ENCODE results near the gene AP4M1. TPM values are rescaled to one million over a fixed set of nuclear protein-coding genes. Genes with fewer than 3 reads are reported as not detected.

Gene AP4M1
- total RNA-seq, 1 donor from 2014 or later: 19.7 TPM

- DNase-seq: no peak
Observed at GRCh38 chr7:100087055-100087750, 14.2 kb upstream of the AP4M1 start.

- DNase-seq: no peak
Observed at GRCh38 chr7:100088095-100088620, 13.3 kb upstream of the AP4M1 start.

DNA sequence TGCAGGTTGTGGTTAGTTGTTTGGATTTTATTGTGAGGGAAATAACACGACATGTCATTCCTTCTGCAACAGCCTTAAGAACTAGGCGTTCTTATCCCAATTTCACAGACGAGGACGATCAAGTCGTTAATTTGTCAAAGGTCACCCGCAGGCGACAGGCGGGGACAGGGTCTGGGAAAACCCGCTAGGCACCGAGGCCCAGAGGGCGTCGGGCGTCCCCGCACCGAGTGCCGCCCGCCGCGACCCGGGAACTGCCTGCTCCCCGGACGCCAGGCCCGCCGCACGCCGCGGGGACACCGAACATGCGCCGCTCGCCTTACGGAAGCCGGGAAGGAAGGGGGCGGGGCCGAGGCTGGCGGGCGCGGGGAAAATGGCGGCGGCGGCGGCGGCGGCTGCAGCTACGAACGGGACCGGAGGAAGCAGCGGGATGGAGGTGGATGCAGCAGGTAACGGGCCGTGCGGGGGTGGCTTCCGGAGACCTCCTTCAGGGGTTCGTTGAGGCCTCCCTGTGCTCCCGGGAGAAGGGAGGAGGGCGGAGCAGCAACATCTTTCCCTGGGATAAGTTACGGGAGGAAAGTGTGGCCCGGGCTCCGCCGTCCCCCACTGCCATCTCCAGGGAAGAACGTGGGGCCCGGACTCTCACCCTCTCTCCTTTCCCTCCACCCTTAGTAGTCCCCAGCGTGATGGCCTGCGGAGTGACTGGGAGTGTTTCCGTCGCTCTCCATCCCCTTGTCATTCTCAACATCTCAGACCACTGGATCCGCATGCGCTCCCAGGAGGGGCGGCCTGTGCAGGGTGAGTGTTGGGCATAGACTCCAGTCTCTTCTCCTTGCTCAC lies 12.6 kb upstream of the AP4M1 start, which contains the start of gene COPS6:
Gene COPS6, plus strand, starts transcription at position 349 of the 837 bp plus-strand sequence. Its CDS starts 22 bp downstream, at position 371.
- DNase-seq: peak; percentile 90

DNA sequence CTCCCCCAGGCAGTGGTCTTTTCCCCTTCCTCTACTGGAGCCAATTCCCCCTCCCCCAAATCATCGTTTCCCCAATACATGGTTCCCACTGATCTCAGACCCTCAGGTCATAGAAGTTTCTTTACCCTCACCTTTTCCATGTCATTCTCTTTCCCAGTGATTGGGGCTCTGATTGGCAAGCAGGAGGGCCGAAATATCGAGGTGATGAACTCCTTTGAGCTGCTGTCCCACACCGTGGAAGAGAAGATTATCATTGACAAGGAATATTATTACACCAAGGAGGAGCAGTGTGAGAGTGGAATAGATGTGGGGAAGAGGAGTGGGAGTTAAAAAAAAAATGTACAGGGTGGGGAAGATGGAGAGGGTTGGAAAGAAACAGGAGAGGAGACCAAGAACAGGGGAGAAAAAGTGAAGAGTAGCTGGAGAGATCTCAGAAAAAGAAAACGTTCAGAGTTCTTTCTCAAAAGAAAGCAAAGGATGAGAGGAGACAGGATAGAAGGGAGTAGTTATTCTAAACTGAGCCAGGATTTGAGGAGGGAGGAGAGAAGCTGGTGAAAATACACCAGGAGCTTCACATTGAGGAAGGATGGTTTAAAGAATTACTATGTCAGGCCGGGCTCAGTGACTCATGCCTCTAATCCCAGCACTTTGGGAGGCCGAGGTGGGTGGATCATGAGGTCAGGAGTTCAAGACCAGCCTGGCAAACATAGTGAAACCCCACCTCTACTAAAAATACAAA lies 11.8 kb upstream of the AP4M1 start:
- DNase-seq: no peak

- DNase-seq: no peak
Observed at GRCh38 chr7:100090527-100091410, 10.7 kb upstream of the AP4M1 start.

GRCh38 chr7:100091411-100092181 lies 9.8 kb upstream of the AP4M1 start:
- DNase-seq: no peak

- no peak for DNase-seq
Observed at GRCh38 chr7:100093054-100093453, 8.4 kb upstream of the AP4M1 start.

DNA sequence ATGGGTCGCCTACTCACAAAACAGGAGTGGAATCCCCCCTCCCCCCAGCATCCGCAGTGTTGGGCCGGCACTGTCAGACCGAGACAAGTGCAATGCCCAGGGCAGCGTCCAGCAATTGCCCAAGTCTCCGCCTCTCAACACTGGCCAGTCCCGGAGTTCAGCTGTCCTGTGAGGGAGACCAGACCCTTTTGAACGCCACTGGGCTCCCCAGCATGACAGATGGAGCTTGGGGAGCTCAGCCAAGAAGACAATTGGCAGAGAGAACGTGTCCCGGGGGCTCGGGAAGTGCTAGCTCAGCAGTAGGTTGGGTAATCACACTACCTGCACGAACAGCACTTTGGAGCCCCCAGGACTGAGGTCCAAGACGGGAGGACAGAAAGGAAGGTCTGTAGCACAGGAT lies 7.9 kb upstream of the AP4M1 start:
- DNase-seq: no peak

- DNase-seq: no peak
Observed at GRCh38 chr7:100093925-100094486, 7.4 kb upstream of the AP4M1 start.

DNA sequence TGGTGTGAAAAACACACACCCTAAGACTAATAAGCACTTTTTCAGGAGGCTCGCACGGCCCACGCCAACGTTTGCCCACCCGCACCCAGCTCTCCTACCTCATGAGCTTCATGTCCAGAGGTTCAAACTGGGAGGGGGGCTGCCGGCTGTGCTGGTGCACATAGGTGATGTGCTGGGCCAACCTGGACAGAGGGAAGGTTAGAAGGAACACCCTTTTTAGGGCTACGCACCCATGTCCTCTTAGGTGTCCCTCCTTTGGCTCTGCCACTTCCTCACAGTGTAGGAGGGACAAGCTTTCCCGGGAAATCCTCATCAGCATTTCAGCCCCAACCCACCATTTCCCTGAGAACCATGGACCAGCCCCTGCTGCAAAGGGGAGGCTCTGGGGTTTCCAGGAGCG lies 6.2 kb upstream of the AP4M1 start:
- DNase-seq: no peak

DNA sequence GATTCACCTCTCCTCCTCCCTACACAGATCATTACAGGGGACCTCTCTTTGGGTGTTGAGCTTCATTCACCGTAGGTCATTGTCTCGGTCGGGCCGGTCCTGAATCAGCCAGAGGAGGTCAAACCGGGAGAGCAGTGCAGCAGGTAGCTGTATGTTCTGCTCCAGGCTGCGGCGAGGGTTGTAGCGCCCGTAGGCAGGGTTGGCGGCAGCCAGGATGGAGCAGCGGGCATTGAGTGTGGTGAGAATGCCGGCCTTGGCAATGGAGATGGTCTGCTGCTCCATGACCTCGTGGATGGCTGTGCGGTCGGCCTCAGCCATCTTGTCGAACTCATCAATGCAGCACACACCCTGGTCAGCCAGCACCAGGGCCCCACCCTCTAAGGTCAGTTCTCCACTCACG lies 5.7 kb upstream of the AP4M1 start:
- DNase-seq: no peak

GRCh38 chr7:100098913-100099312 lies 2.5 kb upstream of the AP4M1 start:
- DNase-seq: no peak

DNA sequence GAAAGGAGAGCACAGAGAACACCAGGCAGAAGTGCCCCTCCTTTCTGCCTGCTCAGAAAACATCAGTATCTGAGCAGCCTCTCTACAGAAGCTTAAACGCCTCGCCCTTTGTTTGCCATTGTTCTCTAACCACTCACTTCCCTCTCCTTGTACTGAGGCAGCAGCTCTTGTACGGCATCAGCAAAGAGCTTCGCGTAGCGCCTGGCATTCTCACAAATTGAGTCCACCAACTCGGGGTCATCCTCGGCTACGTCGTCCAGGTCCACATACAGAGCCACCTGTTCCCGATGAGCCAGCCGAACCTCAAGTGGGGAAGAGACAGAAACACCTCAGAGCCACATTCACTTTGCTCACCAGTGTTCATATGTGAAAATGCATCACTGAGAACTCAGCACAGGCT lies 2.0 kb upstream of the AP4M1 start:
- DNase-seq: no peak

- DNase-seq: peak; percentile 98
Observed at GRCh38 chr7:100100420-100101015, 925 bp upstream of the AP4M1 start.

GRCh38 chr7:100102950-100103840 lies 1.8 kb downstream of the AP4M1 start:
- no peak for DNase-seq

DNA sequence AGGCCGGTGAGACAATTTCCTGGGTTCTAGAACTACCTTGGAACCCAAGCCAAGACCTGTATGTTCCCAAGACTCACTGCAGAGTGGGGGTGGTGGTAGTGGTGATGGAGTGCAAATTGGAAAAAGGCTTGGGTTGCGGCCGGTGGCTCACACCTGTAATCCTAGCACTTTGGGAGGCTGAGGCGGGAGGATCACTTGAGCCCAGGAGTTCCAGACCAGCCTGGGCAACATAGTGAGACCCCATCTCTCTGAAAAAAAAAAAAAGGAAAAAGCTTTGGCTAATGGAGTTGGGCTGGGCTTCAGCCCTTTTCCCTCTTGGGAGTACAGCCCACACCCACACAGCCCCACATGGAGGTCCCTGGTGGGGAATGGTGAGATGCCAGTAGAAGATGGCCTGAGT lies 4.1 kb downstream of the AP4M1 start:
- DNase-seq: no peak

- DNase-seq: no peak
Observed at GRCh38 chr7:100106633-100107032, 5.2 kb downstream of the AP4M1 start.

- no peak for DNase-seq
Observed at GRCh38 chr7:100107125-100107737, 5.8 kb downstream of the AP4M1 start.
